ENCODE results near the gene LRFN3. TPM values are rescaled to one million over a fixed set of nuclear protein-coding genes. Genes with fewer than 3 reads are reported as not detected.

The LRFN3 gene
- total and polyA plus RNA-seq, 2 donors (not counting 1 experiment from before 2014, with no cell fraction given) = 2.2 to 2.6 TPM

DNA sequence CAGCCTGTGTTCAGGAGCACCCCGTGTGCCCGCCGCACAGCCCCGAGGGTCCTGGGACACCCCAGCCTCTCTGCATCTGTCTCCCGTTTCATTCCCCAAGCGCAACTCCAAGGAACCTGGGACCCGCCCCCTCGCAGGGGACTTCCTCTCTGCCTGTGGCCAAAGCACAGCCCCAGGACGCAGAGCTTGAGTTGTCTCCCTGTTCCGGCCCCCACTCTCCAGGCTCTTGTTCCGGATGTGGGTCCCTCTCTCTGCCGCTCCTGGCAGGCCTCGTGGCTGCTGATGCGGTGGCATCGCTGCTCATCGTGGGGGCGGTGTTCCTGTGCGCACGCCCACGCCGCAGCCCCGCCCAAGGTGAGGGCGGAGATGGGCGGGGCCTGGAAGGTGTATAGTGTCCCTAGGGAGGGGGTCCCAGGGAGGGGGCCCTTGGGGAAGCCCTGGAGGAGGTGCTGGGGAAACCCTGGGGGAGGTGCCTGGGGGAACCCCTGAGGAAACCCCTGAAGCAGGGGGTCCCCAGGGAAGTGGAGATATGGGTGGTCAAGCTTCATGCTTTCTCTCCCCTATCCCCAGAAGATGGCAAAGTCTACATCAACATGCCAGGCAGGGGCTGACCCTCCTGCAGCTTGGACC is 32.5 kb upstream of the LRFN3 start:
- no peaks in the 10 kb centered on the region for H3K79me2 ChIP-seq (ENCODE audit: control insufficient read depth, insufficient read depth, low read length)
- peak overlapping the region; percentile 42 for H3K9ac ChIP-seq (ENCODE audit: insufficient read depth, low read length)
- no peaks in the 10 kb centered on the region for H4K20me1 ChIP-seq (ENCODE audit: control insufficient read depth, extremely low read depth, insufficient read depth, low read length)
- H3K9me3 ChIP-seq (ENCODE audit: control insufficient read depth, insufficient read depth, low read depth, low read length) = no peaks in the 10 kb centered on the region
- H2AFZ ChIP-seq (ENCODE audit: low read length) = peak overlapping the region; percentile 56
- H3K4me3 ChIP-seq (replicated peaks in 1 of 4; ENCODE audit: control extremely low read depth in 1 of 4, insufficient read depth in 1 of 4, low read depth in 3 of 4, low read length in 4 of 4) = peak overlapping the region in 3 of 4 experiments; percentile 19 to 27 (median 26)
- H3K4me2 ChIP-seq (ENCODE audit: extremely low read depth, insufficient read depth, low read length) = peak overlapping the region; percentile 82
- H3K36me3 ChIP-seq (ENCODE audit: control insufficient read depth, insufficient read depth, low read length) = no peaks in the 10 kb centered on the region
- peaks cover 13% of the 10 kb centered on the region for H3K4me1 ChIP-seq (ENCODE audit: control insufficient read depth, extremely low read depth, insufficient read depth, low read length)
- peak overlapping the region; percentile 45 for H3K27ac ChIP-seq (ENCODE audit: insufficient read depth, low read length)
- no peaks in the 10 kb centered on the region for H3K27me3 ChIP-seq (ENCODE audit: control insufficient read depth, insufficient read depth, low read length)
- peak; percentile 51 to 78 for DNase-seq (ENCODE audit: low read depth in 2 of 2)
- TF ChIP-seq CTCF (conservative IDR thresholded peaks at IDR 0.05 in 1 of 2, IDR thresholded peaks at IDR 0.05 in 1 of 2; ENCODE audit: low read depth in 1 of 2, low read length in 2 of 2) (no peak), EZH2 (IDR thresholded peaks at IDR 0.05; ENCODE audit: low read length, missing control alignments) (no peak)

GRCh38 chr19:35904311-35905068 is 31.7 kb upstream of the LRFN3 start:
- H3K79me2 ChIP-seq (ENCODE audit: control insufficient read depth, insufficient read depth, low read length) = no peaks in the 10 kb centered on the region
- H3K4me2 ChIP-seq (ENCODE audit: extremely low read depth, insufficient read depth, low read length) = no peak overlapping the region
- H3K9ac ChIP-seq (ENCODE audit: insufficient read depth, low read length) = no peak overlapping the region
- no peak overlapping the region for H3K4me3 ChIP-seq (replicated peaks in 1 of 4; ENCODE audit: control extremely low read depth in 1 of 4, insufficient read depth in 1 of 4, low read depth in 3 of 4, low read length in 4 of 4)
- peaks cover 13% of the 10 kb centered on the region for H3K4me1 ChIP-seq (ENCODE audit: control insufficient read depth, extremely low read depth, insufficient read depth, low read length)
- H3K27me3 ChIP-seq (ENCODE audit: control insufficient read depth, insufficient read depth, low read length) = no peaks in the 10 kb centered on the region
- no peak overlapping the region for H3K27ac ChIP-seq (ENCODE audit: insufficient read depth, low read length)
- TF ChIP-seq EZH2 (IDR thresholded peaks at IDR 0.05; ENCODE audit: low read length, missing control alignments) (no peak), CTCF (conservative IDR thresholded peaks at IDR 0.05 in 1 of 2, IDR thresholded peaks at IDR 0.05 in 1 of 2; ENCODE audit: low read depth in 1 of 2, low read length in 2 of 2) (no peak)
- H3K36me3 ChIP-seq (ENCODE audit: control insufficient read depth, insufficient read depth, low read length) = no peaks in the 10 kb centered on the region
- H4K20me1 ChIP-seq (ENCODE audit: control insufficient read depth, extremely low read depth, insufficient read depth, low read length) = no peaks in the 10 kb centered on the region
- H2AFZ ChIP-seq (ENCODE audit: low read length) = no peak overlapping the region
- no peak for DNase-seq (ENCODE audit: low read depth in 2 of 2)
- H3K9me3 ChIP-seq (ENCODE audit: control insufficient read depth, insufficient read depth, low read depth, low read length) = no peaks in the 10 kb centered on the region

- H2AFZ ChIP-seq (ENCODE audit: low read length) = no peak overlapping the region
- no peaks in the 10 kb centered on the region for H3K27me3 ChIP-seq (ENCODE audit: control insufficient read depth, insufficient read depth, low read length)
- no peak overlapping the region for H3K4me3 ChIP-seq (replicated peaks in 1 of 4; ENCODE audit: control extremely low read depth in 1 of 4, insufficient read depth in 1 of 4, low read depth in 3 of 4, low read length in 4 of 4)
- H3K79me2 ChIP-seq (ENCODE audit: control insufficient read depth, insufficient read depth, low read length) = no peaks in the 10 kb centered on the region
- TF ChIP-seq EZH2 (IDR thresholded peaks at IDR 0.05; ENCODE audit: low read length, missing control alignments) (no peak), CTCF (conservative IDR thresholded peaks at IDR 0.05 in 1 of 2, IDR thresholded peaks at IDR 0.05 in 1 of 2; ENCODE audit: low read depth in 1 of 2, low read length in 2 of 2) (no peak)
- no peaks in the 10 kb centered on the region for H4K20me1 ChIP-seq (ENCODE audit: control insufficient read depth, extremely low read depth, insufficient read depth, low read length)
- no peaks in the 10 kb centered on the region for H3K9me3 ChIP-seq (ENCODE audit: control insufficient read depth, insufficient read depth, low read depth, low read length)
- H3K4me2 ChIP-seq (ENCODE audit: extremely low read depth, insufficient read depth, low read length) = no peak overlapping the region
- DNase-seq (ENCODE audit: low read depth in 2 of 2) = peak in 1 of 2 donors; percentile 9
- H3K4me1 ChIP-seq (ENCODE audit: control insufficient read depth, extremely low read depth, insufficient read depth, low read length) = peaks cover 13% of the 10 kb centered on the region
- no peak overlapping the region for H3K9ac ChIP-seq (ENCODE audit: insufficient read depth, low read length)
- no peak overlapping the region for H3K27ac ChIP-seq (ENCODE audit: insufficient read depth, low read length)
- H3K36me3 ChIP-seq (ENCODE audit: control insufficient read depth, insufficient read depth, low read length) = no peaks in the 10 kb centered on the region
Measured at GRCh38 chr19:35905178-35905727, 30.9 kb upstream of the LRFN3 start.

All from fibroblast of lung (primary cell).